NCI-H510A (cell line): ENCODE results near the gene SLC2A10.

Experiments
- DNase-seq: peaks from one replicate; lab custom pipeline; 2025; lab: John Stamatoyannopoulos, UW

SLC2A10 gene

DNA sequence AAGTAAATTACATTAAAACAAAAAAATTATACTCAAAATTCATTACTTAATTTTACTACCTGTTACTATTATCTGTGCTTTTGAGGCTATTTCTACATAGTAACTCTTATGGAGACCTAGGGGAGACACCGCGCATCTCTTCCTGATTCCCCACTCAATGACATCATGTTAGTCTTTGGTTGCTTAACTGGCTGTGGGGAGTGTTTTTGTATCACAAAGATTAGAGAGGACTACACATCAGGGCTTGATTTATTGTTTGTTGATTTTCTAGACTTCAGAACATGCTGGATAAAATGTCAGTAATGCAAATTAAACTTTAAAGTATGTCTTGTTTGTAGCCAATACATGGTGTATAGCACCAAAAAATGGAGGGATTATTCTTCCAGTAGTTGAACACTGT is 26.0 kb downstream of the SLC2A10 start:
- DNase-seq, result no peak

GRCh38 chr20:46739431-46740213 is 30.2 kb downstream of the SLC2A10 start:
- peak; percentile 78 for DNase-seq

DNA sequence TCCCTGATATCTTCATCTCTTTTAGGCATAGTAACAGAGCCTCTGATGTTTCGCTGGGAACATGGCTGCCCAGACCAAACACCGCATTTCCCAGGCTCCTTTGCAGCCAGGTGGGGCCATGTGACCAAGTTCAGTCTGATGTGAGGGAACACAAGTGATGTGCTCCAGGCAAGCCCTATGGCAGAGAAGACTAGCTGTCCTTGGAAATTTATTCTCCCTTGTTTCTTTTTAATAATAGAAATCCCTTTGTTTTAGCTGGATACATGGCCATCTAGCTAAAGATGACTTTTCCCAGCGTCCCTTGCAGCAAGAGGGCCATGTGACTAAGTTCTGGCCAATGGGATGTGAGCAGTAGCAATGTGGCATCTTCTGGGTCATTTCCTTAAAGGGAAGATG is 30.8 kb downstream of the SLC2A10 start:
- DNase-seq, result peak; percentile 60

- no peak for DNase-seq
These were observed 32.6 kb downstream of the SLC2A10 start for GRCh38 chr20:46741924-46742668.

DNA sequence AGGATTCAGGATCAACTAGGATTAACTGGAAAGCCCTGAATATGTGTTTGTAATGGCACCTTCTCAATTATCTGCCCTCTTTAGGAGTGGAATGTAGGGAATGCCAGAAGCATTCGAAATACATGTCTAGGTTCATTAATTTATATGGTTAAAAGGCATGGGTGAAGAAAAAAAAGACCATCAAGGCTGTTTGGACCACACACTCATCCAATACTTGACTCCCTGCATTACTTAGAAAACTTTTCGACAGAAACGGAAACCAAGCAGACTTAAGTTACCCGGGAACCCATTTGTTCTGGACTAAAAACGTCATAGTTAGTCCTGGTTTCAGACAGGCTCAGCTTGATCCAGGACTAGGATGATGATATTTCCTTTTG is 33.2 kb downstream of the SLC2A10 start:
- DNase-seq, result no peak

DNA sequence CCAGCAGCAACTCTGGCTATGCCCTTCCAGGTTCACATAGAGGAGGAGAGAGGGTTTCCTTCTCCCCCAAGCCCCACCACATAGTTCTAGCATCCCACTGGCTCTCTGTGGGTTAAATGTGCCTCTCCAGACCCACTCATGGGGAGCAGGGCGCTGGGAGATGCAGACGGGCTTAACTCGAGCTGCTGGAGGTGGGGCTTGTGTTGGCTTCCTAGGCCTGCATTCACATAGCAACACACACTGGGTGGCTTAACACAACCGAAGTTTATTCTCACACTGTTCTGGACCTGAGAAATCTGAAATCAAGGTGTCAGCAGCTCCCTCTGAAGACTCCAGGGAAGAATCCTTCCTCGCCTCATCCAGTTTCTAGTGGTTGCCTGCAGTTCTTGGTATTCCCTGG is 33.6 kb downstream of the SLC2A10 start:
- no peak for DNase-seq

- no peak for DNase-seq
These were observed 37.6 kb downstream of the SLC2A10 start for GRCh38 chr20:46746956-46747526.

- DNase-seq, result no peak
These were observed 39.7 kb downstream of the SLC2A10 start for GRCh38 chr20:46749147-46749546.

- DNase-seq, result no peak
These were observed 42.4 kb downstream of the SLC2A10 start for GRCh38 chr20:46751856-46752255.

- DNase-seq, result no peak
These were observed 43.3 kb downstream of the SLC2A10 start for GRCh38 chr20:46752728-46753127.

DNA sequence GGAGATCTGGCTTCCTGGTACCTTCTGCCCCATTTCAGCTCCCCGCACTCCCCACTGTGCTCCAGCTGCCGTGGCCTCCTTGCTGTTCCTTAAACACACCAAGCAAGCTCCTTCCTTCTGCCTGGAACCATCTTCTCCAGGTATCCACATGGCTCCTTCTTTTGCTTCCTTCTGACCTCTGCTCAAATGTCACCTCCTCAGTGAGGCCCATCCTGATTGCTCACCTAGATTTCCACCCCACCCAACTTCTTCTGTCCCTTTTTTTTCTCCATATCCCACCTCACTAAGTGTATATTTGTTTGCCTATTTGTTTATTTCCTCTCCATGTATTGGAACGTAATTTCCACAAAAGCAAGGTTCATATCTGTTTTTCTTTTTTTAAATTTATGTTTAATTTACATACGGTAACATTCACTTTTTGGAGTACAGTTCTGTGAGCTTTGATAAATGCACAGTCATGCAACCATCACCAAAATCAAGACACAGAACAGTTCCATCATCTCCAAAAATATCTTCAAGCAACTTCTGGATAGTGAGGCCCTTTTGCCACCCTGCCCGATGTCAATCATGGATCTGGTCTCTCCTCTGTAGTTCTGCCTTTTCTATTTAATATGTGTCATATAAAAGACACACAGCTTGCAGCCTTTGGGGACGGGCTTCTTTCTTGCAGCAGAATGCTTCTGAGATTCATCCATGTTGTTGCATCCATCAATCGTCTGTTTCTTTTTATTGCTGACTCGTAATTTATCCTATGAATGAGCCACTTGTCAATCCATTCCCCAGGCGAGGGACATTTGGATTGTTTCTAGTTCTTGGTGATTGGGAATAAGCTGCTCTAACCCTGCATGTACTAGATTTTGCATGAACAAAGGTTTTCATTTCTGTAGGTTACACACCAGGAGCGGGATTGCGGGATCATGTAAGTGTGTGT is 46.3 kb downstream of the SLC2A10 start:
- no peak for DNase-seq

DNA sequence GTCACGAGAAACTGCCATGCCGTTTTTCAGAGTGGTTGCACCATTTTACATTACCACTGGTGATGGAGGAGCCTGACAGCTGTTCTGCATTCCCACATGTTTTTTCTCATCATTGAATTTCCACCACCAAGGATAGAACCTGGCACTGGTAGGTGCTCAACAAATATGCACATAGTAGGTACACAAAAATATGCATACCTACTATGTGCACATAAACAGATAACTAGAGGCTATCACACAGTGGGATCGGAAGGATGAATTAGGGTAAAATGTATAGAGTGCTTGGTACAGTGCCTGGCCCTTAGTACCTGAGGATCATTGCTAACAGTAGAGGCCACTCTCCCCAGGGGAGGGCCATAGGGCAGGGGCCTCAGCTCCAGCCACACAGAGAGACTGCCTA is 47.0 kb downstream of the SLC2A10 start:
- DNase-seq, result no peak

GRCh38 chr20:46757135-46757534 is 47.7 kb downstream of the SLC2A10 start:
- no peak for DNase-seq

DNA sequence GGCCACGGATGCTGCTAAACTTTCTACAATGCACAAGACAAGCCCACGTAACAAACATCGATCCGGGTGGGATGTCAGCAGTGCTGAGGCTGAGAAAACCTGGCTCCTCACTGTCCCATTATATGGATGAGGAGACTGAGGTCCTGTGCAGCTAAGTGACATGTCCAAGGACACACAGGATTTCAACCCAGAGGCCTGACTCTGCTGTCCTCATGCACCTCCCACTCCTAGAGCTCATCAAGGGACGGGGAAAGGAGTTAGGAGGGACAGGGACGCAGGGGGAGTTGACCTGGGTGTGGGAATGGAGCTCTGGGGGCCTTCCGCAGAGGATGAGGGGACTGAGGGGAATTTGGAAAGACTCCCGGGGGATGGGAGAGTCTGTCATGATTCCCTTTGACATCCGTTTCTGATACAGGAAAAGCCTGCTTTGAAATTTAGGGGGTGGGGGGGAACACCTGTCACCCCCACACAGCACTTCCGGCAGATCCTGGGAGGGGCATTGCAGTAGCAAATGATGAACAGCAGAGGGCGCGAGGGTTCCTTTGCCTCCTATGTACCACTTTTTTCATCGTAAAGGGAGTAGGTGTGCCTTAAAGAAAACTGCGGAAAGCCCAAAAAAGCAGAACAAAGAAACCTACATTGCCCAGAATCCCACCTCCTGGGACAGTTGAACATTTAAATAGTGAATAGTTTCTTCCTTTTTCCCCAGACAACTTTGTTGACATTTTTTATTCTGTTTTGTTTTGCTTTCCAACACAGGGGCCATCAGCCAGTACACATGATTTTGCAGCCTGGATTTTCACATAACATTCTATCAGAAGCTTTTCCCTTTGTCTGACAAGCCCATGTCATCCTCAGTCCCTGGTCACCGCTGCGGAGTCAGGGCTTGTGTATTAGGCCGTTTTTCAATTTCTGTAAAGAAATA is 48.6 kb downstream of the SLC2A10 start:
- peak; percentile 27 for DNase-seq

- no peak for DNase-seq
These were observed 49.6 kb downstream of the SLC2A10 start for GRCh38 chr20:46758929-46759669.

- DNase-seq, result no peak
These were observed 52.1 kb downstream of the SLC2A10 start for GRCh38 chr20:46761566-46761965.

DNA sequence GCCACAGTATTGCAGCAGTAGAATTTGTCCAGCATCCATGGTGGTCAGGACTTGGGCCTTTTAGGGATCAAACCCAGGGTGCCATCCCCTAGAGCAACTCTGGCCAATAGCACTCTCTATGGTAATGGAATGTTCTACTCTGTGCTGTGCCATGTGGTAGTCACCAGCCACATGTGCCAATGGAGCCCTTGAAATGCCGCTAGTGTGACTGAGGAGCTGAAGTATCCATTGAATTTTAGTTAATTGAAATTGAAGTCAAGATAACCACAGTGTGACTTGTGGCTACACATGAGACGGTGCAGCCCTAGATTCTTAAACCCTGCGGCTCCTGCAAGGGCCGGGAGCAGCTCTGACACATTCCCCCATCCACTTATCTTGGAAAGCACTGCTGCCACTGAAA is 54.6 kb downstream of the SLC2A10 start:
- no peak for DNase-seq

GRCh38 chr20:46765506-46766120 is 56.2 kb downstream of the SLC2A10 start:
- DNase-seq, result no peak

GRCh38 chr20:46767127-46767761 is 57.8 kb downstream of the SLC2A10 start:
- DNase-seq, result peak; percentile 45
